ENCODE data around the gene TXNRD2. TPM values are rescaled to one million over a fixed set of nuclear protein-coding genes. Genes with fewer than 3 reads are reported as not detected.

TXNRD2 gene
- polyA plus RNA-seq, 1 donor from 2014 or later = 4.1 TPM

DNA sequence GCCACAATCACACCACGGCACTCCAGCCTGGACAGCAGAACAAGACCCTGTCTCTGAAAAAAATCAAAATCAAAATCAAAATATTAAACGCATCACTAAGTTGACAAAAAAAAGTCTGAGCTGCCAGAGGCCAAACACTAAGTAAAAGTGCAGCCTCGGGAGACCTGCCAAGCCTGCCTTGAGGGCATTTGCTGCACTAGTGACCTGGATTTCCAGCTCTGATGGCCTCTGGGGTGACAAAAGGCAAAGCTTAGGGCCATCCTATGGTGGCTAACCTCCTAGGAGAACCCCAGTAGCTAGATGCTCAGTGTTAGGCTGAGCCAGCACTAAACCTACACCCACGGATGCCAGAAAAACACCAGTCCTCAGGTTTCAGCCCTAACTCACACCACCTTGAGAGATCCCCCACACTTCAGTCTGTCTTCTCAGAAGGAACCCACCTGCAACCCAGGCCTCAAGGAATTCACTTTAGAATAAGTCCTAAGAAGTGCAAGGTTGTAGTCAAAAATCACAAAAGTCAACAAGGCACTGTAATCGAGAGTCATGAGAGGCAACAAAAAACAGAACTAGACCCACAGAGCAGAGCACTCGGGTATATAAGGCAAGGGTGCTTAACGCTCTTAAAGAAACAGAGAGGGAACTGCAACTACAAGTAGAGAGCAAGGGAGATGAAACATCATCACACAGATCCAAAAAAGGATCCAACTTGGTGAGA lies 115.6 kb downstream of the TXNRD2 start:
- no peaks in the 10 kb centered on the region for H3K9me2 ChIP-seq (ENCODE audit: insufficient read depth, low read length)
- no peak overlapping the region for H2AFZ ChIP-seq (ENCODE audit: low read depth, low read length)
- H3K4me3 ChIP-seq (ENCODE audit: low read length) = no peak overlapping the region
- H4K20me1 ChIP-seq (ENCODE audit: insufficient read depth) = no peaks in the 10 kb centered on the region
- TF ChIP-seq, protein P1, sequence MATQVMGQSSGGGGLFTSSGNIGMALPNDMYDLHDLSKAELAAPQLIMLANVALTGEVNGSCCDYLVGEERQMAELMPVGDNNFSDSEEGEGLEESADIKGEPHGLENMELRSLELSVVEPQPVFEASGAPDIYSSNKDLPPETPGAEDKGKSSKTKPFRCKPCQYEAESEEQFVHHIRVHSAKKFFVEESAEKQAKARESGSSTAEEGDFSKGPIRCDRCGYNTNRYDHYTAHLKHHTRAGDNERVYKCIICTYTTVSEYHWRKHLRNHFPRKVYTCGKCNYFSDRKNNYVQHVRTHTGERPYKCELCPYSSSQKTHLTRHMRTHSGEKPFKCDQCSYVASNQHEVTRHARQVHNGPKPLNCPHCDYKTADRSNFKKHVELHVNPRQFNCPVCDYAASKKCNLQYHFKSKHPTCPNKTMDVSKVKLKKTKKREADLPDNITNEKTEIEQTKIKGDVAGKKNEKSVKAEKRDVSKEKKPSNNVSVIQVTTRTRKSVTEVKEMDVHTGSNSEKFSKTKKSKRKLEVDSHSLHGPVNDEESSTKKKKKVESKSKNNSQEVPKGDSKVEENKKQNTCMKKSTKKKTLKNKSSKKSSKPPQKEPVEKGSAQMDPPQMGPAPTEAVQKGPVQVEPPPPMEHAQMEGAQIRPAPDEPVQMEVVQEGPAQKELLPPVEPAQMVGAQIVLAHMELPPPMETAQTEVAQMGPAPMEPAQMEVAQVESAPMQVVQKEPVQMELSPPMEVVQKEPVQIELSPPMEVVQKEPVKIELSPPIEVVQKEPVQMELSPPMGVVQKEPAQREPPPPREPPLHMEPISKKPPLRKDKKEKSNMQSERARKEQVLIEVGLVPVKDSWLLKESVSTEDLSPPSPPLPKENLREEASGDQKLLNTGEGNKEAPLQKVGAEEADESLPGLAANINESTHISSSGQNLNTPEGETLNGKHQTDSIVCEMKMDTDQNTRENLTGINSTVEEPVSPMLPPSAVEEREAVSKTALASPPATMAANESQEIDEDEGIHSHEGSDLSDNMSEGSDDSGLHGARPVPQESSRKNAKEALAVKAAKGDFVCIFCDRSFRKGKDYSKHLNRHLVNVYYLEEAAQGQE (IDR thresholded peaks at IDR 0.05; ENCODE audit: borderline replicate concordance) = no peak
- TF ChIP-seq SMC3 (conservative IDR thresholded peaks at IDR 0.05; ENCODE audit: poor library complexity) = no peak
- no peak for TF ChIP-seq MXI1 (conservative IDR thresholded peaks at IDR 0.05; ENCODE audit: poor library complexity, severe bottlenecking)
- TF ChIP-seq, protein P2, sequence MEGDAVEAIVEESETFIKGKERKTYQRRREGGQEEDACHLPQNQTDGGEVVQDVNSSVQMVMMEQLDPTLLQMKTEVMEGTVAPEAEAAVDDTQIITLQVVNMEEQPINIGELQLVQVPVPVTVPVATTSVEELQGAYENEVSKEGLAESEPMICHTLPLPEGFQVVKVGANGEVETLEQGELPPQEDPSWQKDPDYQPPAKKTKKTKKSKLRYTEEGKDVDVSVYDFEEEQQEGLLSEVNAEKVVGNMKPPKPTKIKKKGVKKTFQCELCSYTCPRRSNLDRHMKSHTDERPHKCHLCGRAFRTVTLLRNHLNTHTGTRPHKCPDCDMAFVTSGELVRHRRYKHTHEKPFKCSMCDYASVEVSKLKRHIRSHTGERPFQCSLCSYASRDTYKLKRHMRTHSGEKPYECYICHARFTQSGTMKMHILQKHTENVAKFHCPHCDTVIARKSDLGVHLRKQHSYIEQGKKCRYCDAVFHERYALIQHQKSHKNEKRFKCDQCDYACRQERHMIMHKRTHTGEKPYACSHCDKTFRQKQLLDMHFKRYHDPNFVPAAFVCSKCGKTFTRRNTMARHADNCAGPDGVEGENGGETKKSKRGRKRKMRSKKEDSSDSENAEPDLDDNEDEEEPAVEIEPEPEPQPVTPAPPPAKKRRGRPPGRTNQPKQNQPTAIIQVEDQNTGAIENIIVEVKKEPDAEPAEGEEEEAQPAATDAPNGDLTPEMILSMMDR (IDR thresholded peaks at IDR 0.05; ENCODE audit: poor library complexity, severe bottlenecking) = no peak
- no peak for TF ChIP-seq POLR2AphosphoS5 (IDR thresholded peaks at IDR 0.05)
- TF ChIP-seq TAF1 (IDR thresholded peaks at IDR 0.05; ENCODE audit: low read depth) = no peak
- no peak for TF ChIP-seq RAD21 (conservative IDR thresholded peaks at IDR 0.05)
- TF ChIP-seq EP300 (conservative IDR thresholded peaks at IDR 0.05; ENCODE audit: poor library complexity, severe bottlenecking) = no peak
- no peak for TF ChIP-seq EZH2 (IDR thresholded peaks at IDR 0.05; ENCODE audit: borderline replicate concordance, insufficient read depth, low read length, poor library complexity, severe bottlenecking)
- no peak overlapping the region for H3K4me2 ChIP-seq (ENCODE audit: low read length)
- no peaks in the 10 kb centered on the region for H3K9me3 ChIP-seq (ENCODE audit: low read length)
- H3K27ac ChIP-seq (ENCODE audit: low read length) = no peak overlapping the region
- H3K36me3 ChIP-seq (ENCODE audit: insufficient read depth, low read length) = no peaks in the 10 kb centered on the region
- no peak overlapping the region for H3K9ac ChIP-seq (ENCODE audit: low read length)
- no peaks in the 10 kb centered on the region for H3F3A ChIP-seq (ENCODE audit: insufficient read depth, low read length, poor library complexity, severe bottlenecking)
- no peaks in the 10 kb centered on the region for H3K27me3 ChIP-seq (ENCODE audit: insufficient read depth, low read depth, low read length)
- H3K79me2 ChIP-seq (replicated peaks; ENCODE audit: insufficient read depth, low read length) = no peaks in the 10 kb centered on the region

Other genes with a start within 250 kb of the TXNRD2 start
- 166 and 170 TPM in 2 replicates for gene SEPTIN5, start 227.3 kb downstream of the TXNRD2 start, polyA plus RNA-seq
- 40.7 and 42.0 TPM in 2 replicates for gene GP1BB, start 218.3 kb downstream of the TXNRD2 start, polyA plus RNA-seq
- not detected in 2 replicates for gene TBX1, start 181.0 kb downstream of the TXNRD2 start, polyA plus RNA-seq
- 16.5 and 16.9 TPM in 2 replicates for gene GNB1L, start 86.9 kb downstream of the TXNRD2 start, polyA plus RNA-seq
- gene RTL10, start 86.9 kb downstream of the TXNRD2 start, polyA plus RNA-seq = 9.7 and 11.7 TPM in 2 replicates
- gene COMT, start within 50 bp of the TXNRD2 start, polyA plus RNA-seq = 14.2 and 27.6 TPM in 2 replicates
- gene ARVCF, start 75.0 kb upstream of the TXNRD2 start, polyA plus RNA-seq = 112 and 134 TPM in 2 replicates
- 12.7 and 15.4 TPM in 2 replicates for gene TANGO2, start 79.3 kb upstream of the TXNRD2 start, polyA plus RNA-seq
- gene DGCR8, start 138.4 kb upstream of the TXNRD2 start, polyA plus RNA-seq = 48.9 and 52.3 TPM in 2 replicates
- 341 and 360 TPM in 2 replicates for gene RANBP1, start 174.3 kb upstream of the TXNRD2 start, polyA plus RNA-seq
- gene TRMT2A, start 175.4 kb upstream of the TXNRD2 start, polyA plus RNA-seq = 96.7 and 103 TPM in 2 replicates
- 4.5 and 11.4 TPM in 2 replicates for gene ZDHHC8, start 190.0 kb upstream of the TXNRD2 start, polyA plus RNA-seq
- gene CCDC188, start 209.2 kb upstream of the TXNRD2 start, polyA plus RNA-seq = not detected in 2 replicates